HG03196 (cell line): ENCODE data around the gene LOXL3.

Experiments
- ATAC-seq: cut with Tn5 transposase; IDR thresholded peaks from one replicate; pipeline ENCODE4 v1.9.1; 2021; ENCODE audit not compliant: unreplicated experiment

LOXL3 gene

GRCh38 chr2:74553892-74554819 lies at the start of gene LOXL3, which contains the start of gene DOK1:
Gene LOXL3, minus strand, starts transcription at chr2:74553942. Its CDS starts 1,308 bp downstream, at chr2:74552634.
Gene DOK1, plus strand, starts transcription at chr2:74554720. Its CDS starts 35 bp downstream, at chr2:74554755.
- peak; percentile 48 for ATAC-seq

GRCh38 chr2:74602586-74603281 lies 49.0 kb upstream of the LOXL3 start:
- no peak for ATAC-seq

GRCh38 chr2:74599676-74600075 lies 45.9 kb upstream of the LOXL3 start:
- no peak for ATAC-seq

- no peak for ATAC-seq
Measured at GRCh38 chr2:74597410-74597809, 43.7 kb upstream of the LOXL3 start.

GRCh38 chr2:74596584-74596983 lies 42.8 kb upstream of the LOXL3 start:
- ATAC-seq: no peak

GRCh38 chr2:74593826-74594772 lies 40.4 kb upstream of the LOXL3 start:
- ATAC-seq: no peak

GRCh38 chr2:74588664-74589063 lies 34.9 kb upstream of the LOXL3 start:
- no peak for ATAC-seq

GRCh38 chr2:74587664-74588277 lies 34.0 kb upstream of the LOXL3 start:
- peak; percentile 43 for ATAC-seq

- no peak for ATAC-seq
Measured at GRCh38 chr2:74585406-74586185, 31.9 kb upstream of the LOXL3 start.

- no peak for ATAC-seq
Measured at GRCh38 chr2:74584088-74584645, 30.4 kb upstream of the LOXL3 start.

- no peak for ATAC-seq
Measured at GRCh38 chr2:74583504-74583903, 29.8 kb upstream of the LOXL3 start.

GRCh38 chr2:74582184-74582583 lies 28.4 kb upstream of the LOXL3 start:
- no peak for ATAC-seq

GRCh38 chr2:74581463-74581862 lies 27.7 kb upstream of the LOXL3 start:
- no peak for ATAC-seq

- ATAC-seq: no peak
Measured at GRCh38 chr2:74578408-74578807, 24.7 kb upstream of the LOXL3 start.

GRCh38 chr2:74577448-74577847 lies 23.7 kb upstream of the LOXL3 start:
- ATAC-seq: no peak

GRCh38 chr2:74576863-74577229 lies 23.1 kb upstream of the LOXL3 start:
- ATAC-seq: no peak

- no peak for ATAC-seq
Measured at GRCh38 chr2:74576211-74576862, 22.6 kb upstream of the LOXL3 start.

- ATAC-seq: no peak
Measured at GRCh38 chr2:74575320-74575719, 21.6 kb upstream of the LOXL3 start.
